Measurements from ENCODE around the gene SMTNL1.
A peak's percentile ranks its signal among the peaks of the same experiment; 100 is the strongest.
"Not testable (repeated sequence)": the region's sequence is repeated elsewhere in the genome, so short reads cannot be mapped to it uniquely, and the experiment has no call there.

Gene SMTNL1

DNA sequence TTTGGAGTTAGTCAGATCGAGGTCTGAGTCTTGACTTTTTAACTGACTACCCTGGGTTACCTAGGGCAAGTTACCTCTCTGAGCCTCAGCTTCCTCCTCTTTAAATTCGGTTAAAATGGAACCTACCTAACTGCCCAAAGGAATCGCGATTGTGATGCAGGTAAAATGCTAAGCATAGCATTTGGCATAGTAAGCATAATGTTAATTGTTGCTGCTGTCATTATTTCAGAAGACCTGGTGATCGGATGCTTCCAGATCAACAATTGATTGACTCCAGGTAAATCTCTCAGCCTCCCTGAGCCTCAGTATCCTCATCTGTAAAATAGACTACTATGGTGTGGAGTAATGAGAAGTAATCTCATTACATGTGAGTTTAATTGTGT, 21.3 kb upstream of the SMTNL1 start:
- TF ChIP-seq, protein P1, sequence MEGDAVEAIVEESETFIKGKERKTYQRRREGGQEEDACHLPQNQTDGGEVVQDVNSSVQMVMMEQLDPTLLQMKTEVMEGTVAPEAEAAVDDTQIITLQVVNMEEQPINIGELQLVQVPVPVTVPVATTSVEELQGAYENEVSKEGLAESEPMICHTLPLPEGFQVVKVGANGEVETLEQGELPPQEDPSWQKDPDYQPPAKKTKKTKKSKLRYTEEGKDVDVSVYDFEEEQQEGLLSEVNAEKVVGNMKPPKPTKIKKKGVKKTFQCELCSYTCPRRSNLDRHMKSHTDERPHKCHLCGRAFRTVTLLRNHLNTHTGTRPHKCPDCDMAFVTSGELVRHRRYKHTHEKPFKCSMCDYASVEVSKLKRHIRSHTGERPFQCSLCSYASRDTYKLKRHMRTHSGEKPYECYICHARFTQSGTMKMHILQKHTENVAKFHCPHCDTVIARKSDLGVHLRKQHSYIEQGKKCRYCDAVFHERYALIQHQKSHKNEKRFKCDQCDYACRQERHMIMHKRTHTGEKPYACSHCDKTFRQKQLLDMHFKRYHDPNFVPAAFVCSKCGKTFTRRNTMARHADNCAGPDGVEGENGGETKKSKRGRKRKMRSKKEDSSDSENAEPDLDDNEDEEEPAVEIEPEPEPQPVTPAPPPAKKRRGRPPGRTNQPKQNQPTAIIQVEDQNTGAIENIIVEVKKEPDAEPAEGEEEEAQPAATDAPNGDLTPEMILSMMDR (IDR thresholded peaks at IDR 0.05; ENCODE audit: low read depth, low read length): no peak
- no peak for DNase-seq (ENCODE audit: extremely low read depth, low read depth)

DNA sequence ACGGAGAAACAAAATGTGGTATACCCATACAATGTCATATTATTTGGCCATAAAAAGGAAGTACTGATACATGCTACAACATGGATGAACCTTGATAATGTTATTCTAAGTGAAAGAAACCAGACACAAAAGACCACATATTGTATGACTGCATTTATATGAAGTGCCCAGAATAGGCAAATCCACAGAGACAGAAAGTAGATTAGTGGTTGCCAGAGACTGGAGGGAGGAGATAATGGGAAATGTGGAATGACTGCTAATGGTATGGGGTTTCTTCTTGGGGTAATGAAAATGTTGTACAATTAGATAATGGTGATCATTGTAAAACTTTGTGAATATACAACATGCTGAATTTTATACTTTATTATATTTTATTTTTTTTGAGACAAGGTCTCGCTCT, 16.3 kb upstream of the SMTNL1 start:
- no peak for DNase-seq (ENCODE audit: extremely low read depth, low read depth)
- TF ChIP-seq, protein P1 (IDR thresholded peaks at IDR 0.05; ENCODE audit: low read depth, low read length): no peak

DNA sequence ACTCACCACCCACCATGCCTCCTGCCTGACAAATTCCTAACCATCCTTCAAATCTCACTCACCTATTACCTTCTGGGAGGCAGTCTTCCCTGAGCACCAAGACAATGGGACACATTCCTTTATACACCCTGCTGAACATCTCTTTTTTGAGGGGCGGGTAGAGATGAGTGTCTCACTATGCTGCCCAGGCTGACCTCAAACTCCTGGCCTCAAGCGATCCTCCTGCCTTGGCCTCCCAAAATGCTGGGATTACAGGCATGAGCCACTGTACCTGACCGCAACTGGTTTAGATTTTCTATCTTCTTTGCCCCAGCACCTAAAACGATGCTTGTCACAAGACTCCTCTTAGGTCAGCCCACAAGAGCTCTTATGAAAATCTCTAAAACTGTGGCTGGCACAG, 14.0 kb upstream of the SMTNL1 start:
- DNase-seq (ENCODE audit: extremely low read depth, low read depth): no peak
- TF ChIP-seq, protein P1 (IDR thresholded peaks at IDR 0.05; ENCODE audit: low read depth, low read length): no peak

DNA sequence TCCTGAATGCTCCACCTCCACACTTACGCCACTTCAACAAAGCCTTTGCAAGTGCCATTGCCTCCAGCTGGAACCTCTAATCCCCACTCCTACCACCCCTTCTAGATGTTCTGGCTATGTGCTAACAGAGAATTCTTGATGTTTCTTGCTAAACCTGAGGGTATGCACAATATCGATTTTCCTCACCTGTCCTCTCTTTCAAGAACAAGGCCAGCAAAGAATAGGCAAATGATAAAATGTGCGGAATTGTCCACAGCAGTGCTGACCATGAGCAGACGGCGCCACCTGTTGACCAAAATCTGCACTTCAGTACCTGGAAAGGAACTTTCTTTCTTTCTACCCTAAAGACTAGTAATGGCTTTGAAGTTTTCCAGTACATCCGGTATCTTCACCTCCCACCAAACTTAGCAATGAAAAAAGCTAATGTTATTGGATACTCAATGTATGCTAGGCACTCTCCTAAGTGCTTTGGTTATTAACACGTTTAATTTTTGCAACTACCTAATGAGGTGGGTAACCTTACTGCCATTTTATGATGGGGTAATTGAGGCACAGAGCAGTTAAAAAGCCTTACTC, 10.3 kb upstream of the SMTNL1 start:
- TF ChIP-seq, protein P1 (IDR thresholded peaks at IDR 0.05; ENCODE audit: low read depth, low read length): peak; percentile 94
- no peak for DNase-seq (ENCODE audit: extremely low read depth, low read depth)

DNA sequence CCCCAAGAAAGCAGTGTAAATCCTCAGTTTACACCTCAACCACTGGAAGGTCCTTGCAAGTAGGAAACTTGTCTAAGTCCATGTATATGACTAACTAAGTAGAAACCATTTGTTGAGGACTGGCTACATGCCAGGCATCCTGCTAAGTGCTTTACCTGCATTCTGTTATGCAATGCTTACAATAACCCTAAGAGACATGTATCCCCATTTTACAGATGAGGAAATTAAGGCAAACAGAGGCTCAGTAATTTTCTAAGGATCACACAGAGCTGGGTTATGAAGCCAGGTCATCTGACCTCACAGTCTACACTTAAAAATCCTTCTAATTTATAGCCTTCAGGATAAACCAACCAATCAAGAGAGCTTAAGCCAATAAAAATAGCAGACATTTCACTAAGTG, 8.4 kb upstream of the SMTNL1 start:
- DNase-seq (ENCODE audit: extremely low read depth, low read depth): no peak
- TF ChIP-seq, protein P1 (IDR thresholded peaks at IDR 0.05; ENCODE audit: low read depth, low read length): no peak

DNA sequence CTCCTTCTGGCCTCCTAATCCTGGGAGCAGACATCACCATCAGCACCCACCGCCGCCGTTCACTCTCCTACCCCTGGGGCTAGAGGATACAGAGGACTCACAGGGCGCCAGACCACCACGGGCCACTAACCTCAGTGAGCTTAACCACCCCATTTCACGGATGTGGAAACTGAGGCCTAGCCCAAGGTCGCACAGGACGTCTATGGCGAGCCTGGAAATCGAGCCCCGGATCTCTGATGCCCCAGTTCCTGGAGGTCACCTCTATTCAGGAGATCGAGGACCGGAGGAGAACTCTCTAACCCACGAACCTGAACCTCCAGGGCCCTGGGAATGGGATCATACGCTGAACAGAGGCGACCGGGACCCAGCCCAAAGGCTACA, 7.2 kb upstream of the SMTNL1 start:
- TF ChIP-seq, protein P1 (IDR thresholded peaks at IDR 0.05; ENCODE audit: low read depth, low read length): no peak
- DNase-seq (ENCODE audit: extremely low read depth, low read depth): no peak

GRCh38 chr11:57530596-57531507, 6.5 kb upstream of the SMTNL1 start, which contains the start of gene TIMM10:
Gene TIMM10, minus strand, starts transcription at chr11:57530754. Its CDS starts 565 bp downstream, at chr11:57530189.
- peak; percentile 86 for DNase-seq (ENCODE audit: extremely low read depth, low read depth)
- TF ChIP-seq, protein P1 (IDR thresholded peaks at IDR 0.05; ENCODE audit: low read depth, low read length): no peak

- not testable (repeated sequence) for DNase-seq (ENCODE audit: extremely low read depth, low read depth)
Measured at GRCh38 chr11:57534449-57534848, 2.9 kb upstream of the SMTNL1 start.

All from AG09319 (cell line).